ENCODE results near the gene ATP6V0A1. TPM values are rescaled to one million over a fixed set of nuclear protein-coding genes. Genes with fewer than 3 reads are reported as not detected.

Gene ATP6V0A1
- total RNA-seq, 1 experiment from 2014 or later, result 0.07 TPM

DNA sequence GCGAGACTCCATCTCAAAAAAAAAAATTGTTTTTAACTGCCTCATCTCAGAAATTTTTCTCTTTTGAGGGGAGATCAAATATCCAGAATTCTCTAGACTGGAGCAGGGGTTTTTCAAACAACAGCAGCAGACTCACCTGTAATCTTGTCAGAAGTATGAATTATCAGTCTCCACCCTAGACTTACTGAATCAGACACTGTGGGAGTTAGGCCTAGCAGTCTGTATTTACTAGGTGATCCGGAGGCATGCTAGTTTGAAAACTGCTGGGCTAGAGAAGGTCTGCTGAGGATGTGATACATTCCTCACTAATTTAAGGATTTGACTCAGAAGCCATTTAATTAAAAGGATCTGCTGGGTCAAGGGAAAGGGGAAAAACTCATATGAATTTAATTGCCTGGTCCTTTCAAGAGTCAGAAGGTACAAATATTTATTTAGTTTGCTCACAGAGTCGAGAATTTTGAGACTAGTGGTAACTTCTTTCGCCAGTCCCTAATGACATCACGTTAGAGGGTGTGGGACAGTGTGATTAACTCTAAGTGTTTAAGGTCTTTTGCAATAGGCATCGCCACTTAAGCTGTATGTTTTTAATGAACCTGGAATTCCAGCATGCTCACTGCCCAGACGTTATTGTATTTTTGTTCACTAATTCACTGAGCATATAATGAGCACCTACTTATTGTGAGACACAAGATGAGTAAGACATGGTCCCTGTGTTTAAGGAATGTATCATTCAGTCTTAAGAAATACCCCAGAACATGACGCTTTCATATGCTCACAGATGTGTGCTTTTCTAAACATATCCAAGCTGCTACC is 14.2 kb downstream of the ATP6V0A1 start:
- H4K20me1 ChIP-seq (ENCODE audit: low read length), result no peaks in the 10 kb centered on the region
- DNase-seq, result no peak
- no peaks in the 10 kb centered on the region for H3K9me2 ChIP-seq (replicated peaks; ENCODE audit: low read length)
- H3K27me3 ChIP-seq (ENCODE audit: low read length), result no peaks in the 10 kb centered on the region
- no peaks in the 10 kb centered on the region for H3K79me2 ChIP-seq (ENCODE audit: low read length)
- ATAC-seq, result no peak
- TF ChIP-seq, protein P1, sequence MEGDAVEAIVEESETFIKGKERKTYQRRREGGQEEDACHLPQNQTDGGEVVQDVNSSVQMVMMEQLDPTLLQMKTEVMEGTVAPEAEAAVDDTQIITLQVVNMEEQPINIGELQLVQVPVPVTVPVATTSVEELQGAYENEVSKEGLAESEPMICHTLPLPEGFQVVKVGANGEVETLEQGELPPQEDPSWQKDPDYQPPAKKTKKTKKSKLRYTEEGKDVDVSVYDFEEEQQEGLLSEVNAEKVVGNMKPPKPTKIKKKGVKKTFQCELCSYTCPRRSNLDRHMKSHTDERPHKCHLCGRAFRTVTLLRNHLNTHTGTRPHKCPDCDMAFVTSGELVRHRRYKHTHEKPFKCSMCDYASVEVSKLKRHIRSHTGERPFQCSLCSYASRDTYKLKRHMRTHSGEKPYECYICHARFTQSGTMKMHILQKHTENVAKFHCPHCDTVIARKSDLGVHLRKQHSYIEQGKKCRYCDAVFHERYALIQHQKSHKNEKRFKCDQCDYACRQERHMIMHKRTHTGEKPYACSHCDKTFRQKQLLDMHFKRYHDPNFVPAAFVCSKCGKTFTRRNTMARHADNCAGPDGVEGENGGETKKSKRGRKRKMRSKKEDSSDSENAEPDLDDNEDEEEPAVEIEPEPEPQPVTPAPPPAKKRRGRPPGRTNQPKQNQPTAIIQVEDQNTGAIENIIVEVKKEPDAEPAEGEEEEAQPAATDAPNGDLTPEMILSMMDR (conservative IDR thresholded peaks at IDR 0.05; ENCODE audit: low read depth, low read length), result no peak
- no peak for TF ChIP-seq EZH2phosphoT487 (IDR thresholded peaks at IDR 0.05; ENCODE audit: borderline replicate concordance, low read length)
- TF ChIP-seq EZH2 (IDR thresholded peaks at IDR 0.05; ENCODE audit: low read length, unreplicated experiment), result no peak
- H3K4me3 ChIP-seq (ENCODE audit: low read length), result no peak overlapping the region
- no peaks in the 10 kb centered on the region for H3F3A ChIP-seq (ENCODE audit: low read length, unreplicated experiment)
- no peak overlapping the region for H3K4me2 ChIP-seq (ENCODE audit: low read length)
- no peak overlapping the region for H3K9ac ChIP-seq (ENCODE audit: low read length)
- no TSS peak for BruUV-seq (replicated peaks)
- H3K9me3 ChIP-seq (ENCODE audit: low read length), result no peaks in the 10 kb centered on the region
- H2AFZ ChIP-seq (ENCODE audit: low read length), result no peak overlapping the region
- CTCF ChIA-PET, result no interaction called here
- no peak overlapping the region for H3K27ac ChIP-seq (ENCODE audit: low read length)
- no peaks in the 10 kb centered on the region for H3K4me1 ChIP-seq (ENCODE audit: insufficient read depth, low read length)
- POLR2A ChIA-PET (ENCODE audit: unreplicated experiment), result no interaction called here
- intact Hi-C loops (cut with micrococcal nuclease), result no loop called here
- H3K36me3 ChIP-seq (ENCODE audit: low read depth, low read length), result no peaks in the 10 kb centered on the region

DNA sequence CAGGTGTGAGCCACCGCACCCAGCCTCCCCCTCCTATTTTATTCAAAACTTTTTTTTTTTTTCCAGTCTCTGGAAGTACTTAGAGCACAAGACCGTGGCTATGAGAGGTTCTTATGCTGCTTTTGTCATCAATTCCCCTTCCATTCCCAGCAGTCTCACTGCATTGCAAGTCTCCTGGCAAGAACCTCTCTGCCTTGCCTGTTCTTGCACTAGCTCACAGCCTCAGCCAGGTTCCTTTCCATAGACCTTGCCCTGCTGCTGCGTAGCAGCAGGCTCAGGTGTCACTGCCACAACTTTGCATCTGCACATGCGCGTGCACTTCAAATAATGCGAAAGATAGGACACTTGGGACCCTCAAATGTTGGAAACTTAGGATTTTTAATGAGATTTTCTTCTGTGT is 15.6 kb downstream of the ATP6V0A1 start:
- ChIA-PET POLR2A (ENCODE audit: unreplicated experiment) (no interaction called here), CTCF (no interaction called here)
- Histone ChIP-seq H3K9me3 (ENCODE audit: low read length) (no peaks in the 10 kb centered on the region), H3K27ac (ENCODE audit: low read length) (no peak overlapping the region), H3K4me2 (ENCODE audit: low read length) (no peak overlapping the region), H3K27me3 (ENCODE audit: low read length) (no peaks in the 10 kb centered on the region), H3K36me3 (ENCODE audit: low read depth, low read length) (no peaks in the 10 kb centered on the region), H3K9ac (ENCODE audit: low read length) (no peak overlapping the region), H3K79me2 (ENCODE audit: low read length) (no peaks in the 10 kb centered on the region), H4K20me1 (ENCODE audit: low read length) (no peaks in the 10 kb centered on the region), H2AFZ (ENCODE audit: low read length) (no peak overlapping the region), H3K9me2 (replicated peaks; ENCODE audit: low read length) (no peaks in the 10 kb centered on the region), H3F3A (ENCODE audit: low read length, unreplicated experiment) (no peaks in the 10 kb centered on the region), H3K4me3 (ENCODE audit: low read length) (no peak overlapping the region), H3K4me1 (ENCODE audit: insufficient read depth, low read length) (no peaks in the 10 kb centered on the region)
- BruUV-seq (replicated peaks), result no TSS peak
- ATAC-seq (no peak), DNase-seq (no peak)
- TF ChIP-seq, protein P1 (conservative IDR thresholded peaks at IDR 0.05; ENCODE audit: low read depth, low read length), result no peak
- TF ChIP-seq EZH2 (IDR thresholded peaks at IDR 0.05; ENCODE audit: low read length, unreplicated experiment) (no peak), EZH2phosphoT487 (IDR thresholded peaks at IDR 0.05; ENCODE audit: borderline replicate concordance, low read length) (no peak)
- intact Hi-C loops (cut with micrococcal nuclease), result no loop called here

DNA sequence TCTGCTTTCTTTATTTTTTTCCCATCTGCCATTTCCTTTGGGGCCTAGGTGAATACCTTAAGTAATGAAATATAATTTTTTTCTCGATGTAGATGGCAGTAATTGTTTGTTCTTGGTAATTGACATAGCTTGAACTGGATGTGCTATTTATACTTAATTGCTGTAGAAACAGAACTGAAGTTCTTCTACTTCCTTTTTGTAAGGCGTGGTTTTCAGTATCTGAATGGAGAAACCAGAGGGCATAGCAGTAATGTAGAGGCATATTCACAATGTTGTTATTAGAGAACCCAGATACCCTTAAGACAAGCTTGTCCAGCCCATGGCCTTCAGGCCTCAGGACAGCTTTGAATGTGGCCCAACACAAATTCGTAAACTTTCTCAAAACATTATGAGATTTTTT is 16.4 kb downstream of the ATP6V0A1 start:
- POLR2A ChIA-PET (ENCODE audit: unreplicated experiment), result no interaction called here
- H3K27me3 ChIP-seq (ENCODE audit: low read length), result no peaks in the 10 kb centered on the region
- CTCF ChIA-PET, result no interaction called here
- H2AFZ ChIP-seq (ENCODE audit: low read length), result no peak overlapping the region
- no peak for TF ChIP-seq EZH2phosphoT487 (IDR thresholded peaks at IDR 0.05; ENCODE audit: borderline replicate concordance, low read length)
- TF ChIP-seq EZH2 (IDR thresholded peaks at IDR 0.05; ENCODE audit: low read length, unreplicated experiment), result no peak
- TF ChIP-seq, protein P1 (conservative IDR thresholded peaks at IDR 0.05; ENCODE audit: low read depth, low read length), result no peak
- no peaks in the 10 kb centered on the region for H3K79me2 ChIP-seq (ENCODE audit: low read length)
- H3K9me3 ChIP-seq (ENCODE audit: low read length), result no peaks in the 10 kb centered on the region
- no TSS peak for BruUV-seq (replicated peaks)
- no peaks in the 10 kb centered on the region for H3F3A ChIP-seq (ENCODE audit: low read length, unreplicated experiment)
- no peaks in the 10 kb centered on the region for H3K36me3 ChIP-seq (ENCODE audit: low read depth, low read length)
- H3K4me1 ChIP-seq (ENCODE audit: insufficient read depth, low read length), result no peaks in the 10 kb centered on the region
- intact Hi-C loops (cut with micrococcal nuclease), result no loop called here
- ATAC-seq (no peak), DNase-seq (no peak)
- H3K9ac ChIP-seq (ENCODE audit: low read length), result no peak overlapping the region
- no peaks in the 10 kb centered on the region for H4K20me1 ChIP-seq (ENCODE audit: low read length)
- no peak overlapping the region for H3K27ac ChIP-seq (ENCODE audit: low read length)
- no peak overlapping the region for H3K4me3 ChIP-seq (ENCODE audit: low read length)
- no peaks in the 10 kb centered on the region for H3K9me2 ChIP-seq (replicated peaks; ENCODE audit: low read length)
- no peak overlapping the region for H3K4me2 ChIP-seq (ENCODE audit: low read length)

All from PC-3 (cell line).